Suprapubic skin (tissue), 4 donors: ENCODE data around the gene TCF7L2. TPM values are rescaled to one million over a fixed set of nuclear protein-coding genes. Genes with fewer than 3 reads are reported as not detected.
A peak's percentile ranks its signal among the peaks of the same experiment; 100 is the strongest.

Source experiments
- DNase-seq, 2 donors: peaks; one replicate each; pipeline ENCODE4 v3.0.0-alpha.2; 2019; ENCODE audit warnings: low spot score in 2 of 2
- H3K27ac ChIP-seq: fragments of 200-600 bp; sonication (generic); one replicate; pipeline ENCODE4 v1.5.1; 2019
- H3K27me3 ChIP-seq: fragments of 200-600 bp; sonication (generic); one replicate; pipeline ENCODE4 v1.5.1; 2019
- H3K36me3 ChIP-seq: fragments of 200-600 bp; sonication (generic); one replicate; pipeline ENCODE4 v1.5.1; 2019
- H3K4me1 ChIP-seq: fragments of 200-600 bp; sonication (generic); one replicate; pipeline ENCODE4 v1.5.1; 2019
- H3K4me3 ChIP-seq: fragments of 200-600 bp; sonication (generic); one replicate; pipeline ENCODE4 v1.5.1; 2019; ENCODE audit warnings: mild to moderate bottlenecking
- H3K9me3 ChIP-seq: fragments of 200-600 bp; sonication (generic); one replicate; pipeline ENCODE4 v1.5.1; 2019
- EP300 ChIP-seq: sonication (generic); formaldehyde crosslinking; IDR thresholded peaks from one replicate; pipeline ENCODE4 v1.6.1; 2017; ENCODE audit warnings: antibody characterized with exemption
- POLR2A ChIP-seq, 2 donors: fragments of 450-650 bp; IDR thresholded peaks; one replicate each; pipeline ENCODE4 v1.6.1; 2017; ENCODE audit warnings: antibody characterized with exemption in 2 of 2, mild to moderate bottlenecking in 2 of 2, moderate library complexity in 2 of 2
- POLR2AphosphoS5 ChIP-seq, 3 donors: sonication (generic); formaldehyde crosslinking; IDR thresholded peaks; one replicate each; pipeline ENCODE4 v1.6.1; 2017; ENCODE audit warnings: antibody characterized with exemption in 3 of 3
- WGBS: methylation state at CpG from one replicate; pipeline ENCODE4 v1.1.5; 2018; 5-methylcytosine and 5-hydroxymethylcytosine counted together
- total RNA-seq, 4 donors: library from RNA; depleted of rRNA; stranded (reverse); fragments of >200 nt; gene quantifications; one replicate each; pipeline ENCODE4 v1.1.0, GENCODE V29; 2016
- TF ChIP-seq, protein P1 (sequence below), 2 donors: fragments of 200-600 bp in 1 of 2; fragments of 450-650 bp in 1 of 2; sonication (generic) in 1 of 2; IDR thresholded peaks; one replicate each; pipeline ENCODE4 v1.5.1; 2016 to 2019; ENCODE audit warnings: antibody characterized with exemption in 2 of 2, mild to moderate bottlenecking in 1 of 2, moderate library complexity in 1 of 2

TCF7L2 gene
- total RNA-seq, 4 donors from 2014 or later, result 9.9 to 23.3 (median 15.2) TPM

DNA sequence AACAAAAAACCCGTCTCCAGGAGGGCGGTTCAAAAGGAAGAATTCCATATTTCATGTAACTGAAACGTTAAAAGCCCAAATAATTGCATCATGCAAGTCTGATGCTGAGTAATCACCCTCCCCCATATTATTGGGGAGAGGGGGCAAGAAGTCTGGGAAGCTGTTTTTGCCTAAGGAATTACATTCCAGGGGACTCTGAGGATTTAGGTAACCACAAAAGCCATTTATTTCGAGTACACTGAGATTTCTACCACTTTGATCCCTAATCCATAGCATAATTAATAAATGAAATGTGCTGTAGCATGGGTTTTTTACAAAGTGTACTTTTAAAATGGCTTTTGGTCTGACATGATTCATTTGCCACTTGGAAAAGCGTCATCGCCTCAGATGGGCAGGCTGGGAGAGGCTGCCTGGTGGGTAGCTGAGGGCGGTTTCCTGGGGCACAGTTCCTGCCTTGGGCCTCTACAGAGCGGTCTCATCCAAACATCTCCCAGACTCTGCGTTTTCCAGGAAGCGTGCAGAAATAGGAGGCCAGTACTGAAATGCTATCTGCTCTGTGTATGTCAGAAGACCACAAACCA is 106.5 kb downstream of the TCF7L2 start:
- H3K4me1 ChIP-seq, result peaks cover 77% of the 10 kb centered on the region
- no peaks in the 10 kb centered on the region for H3K27me3 ChIP-seq
- TF ChIP-seq, protein P1, sequence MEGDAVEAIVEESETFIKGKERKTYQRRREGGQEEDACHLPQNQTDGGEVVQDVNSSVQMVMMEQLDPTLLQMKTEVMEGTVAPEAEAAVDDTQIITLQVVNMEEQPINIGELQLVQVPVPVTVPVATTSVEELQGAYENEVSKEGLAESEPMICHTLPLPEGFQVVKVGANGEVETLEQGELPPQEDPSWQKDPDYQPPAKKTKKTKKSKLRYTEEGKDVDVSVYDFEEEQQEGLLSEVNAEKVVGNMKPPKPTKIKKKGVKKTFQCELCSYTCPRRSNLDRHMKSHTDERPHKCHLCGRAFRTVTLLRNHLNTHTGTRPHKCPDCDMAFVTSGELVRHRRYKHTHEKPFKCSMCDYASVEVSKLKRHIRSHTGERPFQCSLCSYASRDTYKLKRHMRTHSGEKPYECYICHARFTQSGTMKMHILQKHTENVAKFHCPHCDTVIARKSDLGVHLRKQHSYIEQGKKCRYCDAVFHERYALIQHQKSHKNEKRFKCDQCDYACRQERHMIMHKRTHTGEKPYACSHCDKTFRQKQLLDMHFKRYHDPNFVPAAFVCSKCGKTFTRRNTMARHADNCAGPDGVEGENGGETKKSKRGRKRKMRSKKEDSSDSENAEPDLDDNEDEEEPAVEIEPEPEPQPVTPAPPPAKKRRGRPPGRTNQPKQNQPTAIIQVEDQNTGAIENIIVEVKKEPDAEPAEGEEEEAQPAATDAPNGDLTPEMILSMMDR (IDR thresholded peaks at IDR 0.05), result no peak
- TF ChIP-seq POLR2AphosphoS5 (IDR thresholded peaks at IDR 0.05), result no peak
- TF ChIP-seq POLR2A (IDR thresholded peaks at IDR 0.05), result no peak
- TF ChIP-seq EP300, result no peak
- H3K4me3 ChIP-seq, result no peak overlapping the region
- peak overlapping the region; percentile 24 for H3K27ac ChIP-seq
- WGBS, result 68% methylated on average over 10 of the region's 10 CpGs
- H3K36me3 ChIP-seq, result no peaks in the 10 kb centered on the region
- no peak for DNase-seq
- no peaks in the 10 kb centered on the region for H3K9me3 ChIP-seq

DNA sequence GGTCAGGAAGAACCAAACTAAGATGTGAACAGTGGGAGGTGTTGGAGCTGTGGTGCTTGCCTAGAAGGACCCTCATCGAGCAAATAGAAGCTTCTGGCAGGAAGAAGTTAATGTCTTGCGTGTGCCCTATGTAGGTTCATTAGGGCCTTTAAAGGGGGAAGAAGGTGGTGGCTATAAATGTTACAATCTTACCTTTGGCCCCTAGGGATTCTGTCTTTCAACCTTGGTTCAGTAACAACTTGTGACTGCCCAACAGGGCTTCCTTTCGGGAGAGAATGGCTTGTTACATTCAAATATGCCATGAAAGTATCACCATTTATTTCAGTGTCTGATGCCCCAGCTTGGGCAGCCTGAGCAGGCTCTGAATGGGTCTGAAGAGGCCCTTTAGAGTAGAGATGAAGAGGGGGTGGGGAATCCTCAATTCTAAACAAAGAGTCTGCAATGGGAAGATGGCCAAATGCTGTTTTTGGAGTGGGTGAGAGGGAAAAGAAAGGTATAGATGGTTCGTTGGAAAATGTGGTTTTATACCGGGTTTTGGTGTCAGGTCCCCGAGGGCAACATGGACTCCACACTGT is 108.0 kb downstream of the TCF7L2 start:
- 58% methylated on average over 6 of the region's 6 CpGs for WGBS
- no peak for TF ChIP-seq POLR2AphosphoS5 (IDR thresholded peaks at IDR 0.05)
- TF ChIP-seq, protein P1 (IDR thresholded peaks at IDR 0.05), result no peak
- TF ChIP-seq EP300, result no peak
- TF ChIP-seq POLR2A (IDR thresholded peaks at IDR 0.05), result no peak

DNA sequence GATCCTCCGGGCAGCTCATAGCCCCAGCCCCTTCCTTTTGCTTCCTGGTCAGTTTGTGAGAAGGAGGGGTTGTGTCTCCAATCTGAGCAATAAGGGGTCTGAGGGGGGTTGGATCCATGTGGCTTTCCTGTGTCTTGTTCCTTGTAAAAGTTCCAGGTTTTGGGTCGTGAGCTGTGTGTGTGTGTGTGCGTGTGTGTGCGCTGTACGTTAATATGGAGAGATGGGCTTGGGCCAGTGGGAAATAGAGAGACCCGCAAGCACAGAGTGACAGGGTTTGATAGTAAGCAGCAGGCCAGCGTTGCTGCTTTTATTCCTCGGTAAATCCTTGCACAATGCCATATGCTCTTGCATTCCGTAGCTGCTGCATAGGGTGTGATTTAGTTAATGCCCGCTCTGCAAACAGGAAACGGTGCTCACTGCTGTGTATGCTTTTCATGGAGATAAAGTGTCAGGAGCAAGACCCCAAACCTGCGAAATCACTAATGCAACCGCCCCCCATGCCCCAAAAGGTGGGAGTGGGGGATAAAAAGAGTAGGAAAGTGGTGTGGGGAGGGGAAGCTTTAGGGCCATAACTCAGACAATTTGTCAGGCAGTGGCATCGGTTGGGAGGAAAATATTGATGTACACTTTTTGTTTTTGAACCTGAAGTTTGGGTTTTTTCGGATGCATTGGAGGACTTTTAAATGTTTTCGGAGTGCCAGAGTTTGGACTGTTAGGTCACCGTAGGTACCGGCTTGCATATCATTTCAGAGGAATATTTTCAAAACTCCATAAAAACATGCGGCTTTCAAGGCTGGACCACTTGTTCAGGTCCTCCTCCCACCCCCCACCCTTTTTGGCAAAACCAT is 108.7 kb downstream of the TCF7L2 start:
- Histone ChIP-seq H3K4me1 (peaks cover 62% of the 10 kb centered on the region), H3K4me3 (peak overlapping the region; percentile 31)
- DNase-seq, result no peak

More for the DNA sequence above, 108.0 kb downstream of the TCF7L2 start:
- Histone ChIP-seq H3K36me3 (no peaks in the 10 kb centered on the region), H3K4me3 (no peak overlapping the region), H3K27me3 (no peaks in the 10 kb centered on the region), H3K9me3 (no peaks in the 10 kb centered on the region), H3K27ac (peak overlapping the region; percentile 82), H3K4me1 (peaks cover 68% of the 10 kb centered on the region)
- no peak for DNase-seq

DNA sequence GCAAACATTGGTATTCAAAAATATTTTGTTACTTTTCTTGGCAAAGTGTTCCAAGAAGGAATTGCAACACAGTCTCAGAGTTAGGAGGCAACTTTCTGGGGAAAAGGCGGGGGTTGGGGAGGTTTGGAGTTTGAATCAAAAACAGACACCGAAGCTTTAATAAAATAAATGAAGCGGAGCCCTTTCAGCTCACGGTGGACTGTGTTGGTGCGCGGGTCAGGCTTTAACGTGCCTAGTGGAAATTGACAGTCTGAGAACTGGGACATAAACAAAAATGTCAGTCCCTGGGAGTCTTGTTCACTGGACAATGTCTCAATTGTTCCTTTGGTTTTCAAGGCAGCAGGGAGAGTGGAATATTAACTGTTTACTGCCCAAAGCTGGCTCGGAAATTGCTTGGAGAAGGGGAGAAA is 109.3 kb downstream of the TCF7L2 start:
- TF ChIP-seq POLR2AphosphoS5 (IDR thresholded peaks at IDR 0.05) (no peak), POLR2A (IDR thresholded peaks at IDR 0.05) (no peak), EP300 (no peak)
- TF ChIP-seq, protein P1 (IDR thresholded peaks at IDR 0.05), result no peak
- Histone ChIP-seq H3K27me3 (no peaks in the 10 kb centered on the region), H3K36me3 (no peaks in the 10 kb centered on the region), H3K27ac (peak overlapping the region; percentile 82), H3K4me3 (peak overlapping the region; percentile 31), H3K9me3 (no peaks in the 10 kb centered on the region), H3K4me1 (peaks cover 65% of the 10 kb centered on the region)
- 37% methylated on average over 8 of the region's 8 CpGs for whole genome bisulfite sequencing
- DNase-seq, result no peak

More for the DNA sequence above, 108.7 kb downstream of the TCF7L2 start:
- Histone ChIP-seq H3K27ac (peak overlapping the region; percentile 82), H3K36me3 (no peaks in the 10 kb centered on the region), H3K27me3 (no peaks in the 10 kb centered on the region), H3K9me3 (no peaks in the 10 kb centered on the region)
- WGBS, result 53% methylated on average over 19 of the region's 19 CpGs
- TF ChIP-seq, protein P1 (IDR thresholded peaks at IDR 0.05), result no peak
- TF ChIP-seq EP300, result no peak
- no peak for TF ChIP-seq POLR2AphosphoS5 (IDR thresholded peaks at IDR 0.05)
- TF ChIP-seq POLR2A (IDR thresholded peaks at IDR 0.05), result no peak
